Measurements from ENCODE around the gene FOXP2.

FOXP2 gene

DNA sequence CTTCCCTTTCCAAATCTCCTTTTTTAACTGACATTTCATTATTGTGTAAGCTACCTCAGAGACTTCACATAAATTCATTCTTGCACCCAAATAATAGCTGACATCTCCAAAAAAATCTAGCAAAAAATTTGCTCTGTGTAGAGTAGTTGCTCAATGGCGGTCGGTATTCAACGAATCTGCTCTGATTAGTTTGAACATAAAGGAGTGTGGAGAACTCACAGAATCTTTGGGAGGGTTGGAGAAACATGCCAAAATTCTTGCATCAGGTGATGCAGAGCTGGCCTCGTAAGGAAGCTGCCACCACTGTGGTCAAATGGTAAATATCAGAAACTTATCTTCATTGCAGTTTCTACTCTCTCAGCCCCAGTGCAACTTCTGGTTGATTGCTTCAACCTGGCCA, 306.1 kb downstream of the FOXP2 start:
- Histone ChIP-seq H3K4me3 (ENCODE audit: low read depth in 1 of 2, low read length in 2 of 2) (no peak overlapping the region), H3K9ac (ENCODE audit: low read depth in 1 of 2, low read length in 2 of 2) (no peak overlapping the region), H3K9me3 (ENCODE audit: control insufficient read depth in 1 of 2, low read length in 2 of 2) (no peaks in the 10 kb centered on the region), H3K4me1 (ENCODE audit: control insufficient read depth in 1 of 2, insufficient read depth in 2 of 2, low read length in 2 of 2) (no peaks in the 10 kb centered on the region), H3K27ac (ENCODE audit: low read depth, low read length) (no peak overlapping the region), H3K27me3 (ENCODE audit: control insufficient read depth in 1 of 2, insufficient read depth in 2 of 2, low read length in 2 of 2) (no peaks in the 10 kb centered on the region), H3K36me3 (ENCODE audit: control insufficient read depth in 1 of 2, insufficient read depth in 2 of 2, low read length in 2 of 2) (no peaks in the 10 kb centered on the region)

DNA sequence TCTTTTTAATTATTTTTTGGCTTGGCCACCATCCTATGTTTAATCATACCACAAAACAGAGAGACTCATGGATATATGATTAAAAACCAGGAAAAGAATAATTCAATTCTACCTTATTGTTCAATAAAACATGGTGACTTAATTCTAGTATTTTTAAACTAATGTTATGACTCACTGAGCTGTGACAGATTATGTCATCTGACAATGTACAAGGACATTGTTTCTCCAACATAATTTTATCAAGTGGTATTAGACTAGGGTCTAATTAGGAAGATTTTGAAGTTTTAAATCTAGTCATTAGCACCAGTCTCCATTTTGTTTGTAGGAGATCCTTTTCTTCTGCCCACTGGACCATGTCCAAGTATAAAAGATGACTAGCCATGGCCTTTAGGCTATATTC, 307.9 kb downstream of the FOXP2 start:
- no peak overlapping the region for H3K4me3 ChIP-seq (ENCODE audit: low read depth in 1 of 2, low read length in 2 of 2)

DNA sequence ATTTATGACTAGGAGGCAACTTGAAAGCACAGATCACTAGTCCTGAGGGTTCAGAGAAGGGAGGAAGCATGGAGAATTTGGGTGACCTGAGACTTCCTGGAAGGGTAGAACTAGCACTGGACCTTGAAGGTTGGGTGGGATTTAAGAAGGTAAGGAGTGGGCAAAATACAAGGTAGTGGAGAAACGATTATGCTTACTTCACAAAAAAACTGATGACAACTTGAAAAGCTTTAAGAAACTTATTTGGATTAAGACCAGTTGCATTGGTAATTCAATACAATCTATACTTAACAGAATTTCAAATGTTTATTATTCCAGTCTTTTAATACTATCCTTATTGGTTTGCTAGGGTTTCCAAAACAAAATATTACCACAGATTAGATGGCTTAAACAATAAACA, 308.7 kb downstream of the FOXP2 start:
- H3K9ac ChIP-seq (ENCODE audit: low read depth in 1 of 2, low read length in 2 of 2) = no peak overlapping the region
- H3K4me1 ChIP-seq (ENCODE audit: control insufficient read depth in 1 of 2, insufficient read depth in 2 of 2, low read length in 2 of 2) = no peaks in the 10 kb centered on the region
- no peaks in the 10 kb centered on the region for H3K36me3 ChIP-seq (ENCODE audit: control insufficient read depth in 1 of 2, insufficient read depth in 2 of 2, low read length in 2 of 2)
- H3K4me3 ChIP-seq (ENCODE audit: low read depth in 1 of 2, low read length in 2 of 2) = no peak overlapping the region
- no peaks in the 10 kb centered on the region for H3K27me3 ChIP-seq (ENCODE audit: control insufficient read depth in 1 of 2, insufficient read depth in 2 of 2, low read length in 2 of 2)
- no peak overlapping the region for H3K27ac ChIP-seq (ENCODE audit: low read depth, low read length)
- no peaks in the 10 kb centered on the region for H3K9me3 ChIP-seq (ENCODE audit: control insufficient read depth in 1 of 2, low read length in 2 of 2)

More for the DNA sequence above, 307.9 kb downstream of the FOXP2 start:
- no peaks in the 10 kb centered on the region for H3K27me3 ChIP-seq (ENCODE audit: control insufficient read depth in 1 of 2, insufficient read depth in 2 of 2, low read length in 2 of 2)
- no peaks in the 10 kb centered on the region for H3K36me3 ChIP-seq (ENCODE audit: control insufficient read depth in 1 of 2, insufficient read depth in 2 of 2, low read length in 2 of 2)
- no peak overlapping the region for H3K27ac ChIP-seq (ENCODE audit: low read depth, low read length)
- no peaks in the 10 kb centered on the region for H3K4me1 ChIP-seq (ENCODE audit: control insufficient read depth in 1 of 2, insufficient read depth in 2 of 2, low read length in 2 of 2)
- H3K9me3 ChIP-seq (ENCODE audit: control insufficient read depth in 1 of 2, low read length in 2 of 2) = no peaks in the 10 kb centered on the region
- no peak overlapping the region for H3K9ac ChIP-seq (ENCODE audit: low read depth in 1 of 2, low read length in 2 of 2)

DNA sequence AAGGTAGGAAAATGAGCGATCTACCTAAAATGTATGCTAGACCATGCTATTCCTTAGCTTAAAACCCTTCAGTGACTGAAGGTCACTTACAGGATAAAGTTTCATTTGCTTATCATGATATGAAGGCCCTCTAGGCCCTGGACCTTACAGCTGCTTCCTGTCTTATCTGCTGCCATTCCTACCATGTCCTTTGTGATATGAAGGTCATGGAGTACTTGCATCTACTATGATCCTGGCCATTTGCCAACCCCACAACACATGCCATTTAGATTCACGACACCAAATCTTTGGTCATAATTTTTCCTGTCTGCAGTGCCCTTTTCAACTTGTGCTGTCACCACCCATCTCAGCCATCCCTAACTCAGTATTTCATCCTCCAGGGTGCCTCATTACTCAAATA, 325.5 kb downstream of the FOXP2 start:
- no peak overlapping the region for H3K27ac ChIP-seq (ENCODE audit: low read depth, low read length)
- no peaks in the 10 kb centered on the region for H3K9me3 ChIP-seq (ENCODE audit: control insufficient read depth in 1 of 2, low read length in 2 of 2)
- no peaks in the 10 kb centered on the region for H3K27me3 ChIP-seq (ENCODE audit: control insufficient read depth in 1 of 2, insufficient read depth in 2 of 2, low read length in 2 of 2)

DNA sequence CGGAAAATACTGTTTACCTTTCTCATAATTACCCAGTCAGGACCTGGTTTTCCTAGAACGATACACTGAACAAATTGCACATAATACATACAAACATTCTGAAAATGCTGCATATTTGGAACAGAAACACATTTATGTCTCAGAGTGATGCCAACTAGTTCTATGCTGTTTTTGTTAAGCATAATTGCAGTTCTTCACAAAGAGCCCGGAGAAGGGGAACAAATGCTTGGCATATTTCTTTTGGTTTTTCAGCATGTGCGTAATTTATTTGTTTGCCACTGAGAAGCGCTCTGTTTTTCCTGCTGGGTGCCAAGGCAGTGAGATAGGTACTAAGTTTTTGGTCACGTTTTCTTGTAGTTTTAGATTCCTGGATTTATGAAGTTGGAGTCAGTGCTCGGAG, 326.3 kb downstream of the FOXP2 start:
- H3K27me3 ChIP-seq (ENCODE audit: control insufficient read depth in 1 of 2, insufficient read depth in 2 of 2, low read length in 2 of 2) = no peaks in the 10 kb centered on the region
- no peak overlapping the region for H3K4me3 ChIP-seq (ENCODE audit: low read depth in 1 of 2, low read length in 2 of 2)
- no peaks in the 10 kb centered on the region for H3K9me3 ChIP-seq (ENCODE audit: control insufficient read depth in 1 of 2, low read length in 2 of 2)
- no peaks in the 10 kb centered on the region for H3K4me1 ChIP-seq (ENCODE audit: control insufficient read depth in 1 of 2, insufficient read depth in 2 of 2, low read length in 2 of 2)
- no peak overlapping the region for H3K9ac ChIP-seq (ENCODE audit: low read depth in 1 of 2, low read length in 2 of 2)
- H3K27ac ChIP-seq (ENCODE audit: low read depth, low read length) = no peak overlapping the region
- no peaks in the 10 kb centered on the region for H3K36me3 ChIP-seq (ENCODE audit: control insufficient read depth in 1 of 2, insufficient read depth in 2 of 2, low read length in 2 of 2)

More for the DNA sequence above, 325.5 kb downstream of the FOXP2 start:
- Histone ChIP-seq H3K9ac (ENCODE audit: low read depth in 1 of 2, low read length in 2 of 2) (no peak overlapping the region), H3K4me1 (ENCODE audit: control insufficient read depth in 1 of 2, insufficient read depth in 2 of 2, low read length in 2 of 2) (no peaks in the 10 kb centered on the region), H3K36me3 (ENCODE audit: control insufficient read depth in 1 of 2, insufficient read depth in 2 of 2, low read length in 2 of 2) (no peaks in the 10 kb centered on the region), H3K4me3 (ENCODE audit: low read depth in 1 of 2, low read length in 2 of 2) (no peak overlapping the region)

DNA sequence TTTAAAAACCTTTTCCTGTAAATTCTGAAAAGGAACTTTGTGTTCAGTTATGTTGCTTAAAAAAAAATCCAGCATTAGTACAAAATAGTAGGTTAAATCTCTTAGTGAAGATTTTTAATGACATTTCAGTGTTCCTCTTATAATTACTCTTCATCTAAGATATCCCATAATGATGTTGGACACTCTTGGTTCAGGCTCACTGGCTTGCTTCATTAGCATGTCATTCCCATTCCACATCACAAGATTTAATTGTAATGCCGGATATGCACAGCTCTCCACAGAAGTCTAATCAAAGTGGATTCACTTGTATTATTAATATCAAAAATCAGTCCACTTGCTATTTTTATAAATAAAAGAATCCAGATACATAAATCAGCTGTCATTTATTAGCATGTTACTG, 327.3 kb downstream of the FOXP2 start:
- Histone ChIP-seq H3K27me3 (ENCODE audit: control insufficient read depth in 1 of 2, insufficient read depth in 2 of 2, low read length in 2 of 2) (no peaks in the 10 kb centered on the region), H3K4me1 (ENCODE audit: control insufficient read depth in 1 of 2, insufficient read depth in 2 of 2, low read length in 2 of 2) (no peaks in the 10 kb centered on the region), H3K27ac (ENCODE audit: low read depth, low read length) (no peak overlapping the region), H3K4me3 (ENCODE audit: low read depth in 1 of 2, low read length in 2 of 2) (no peak overlapping the region), H3K36me3 (ENCODE audit: control insufficient read depth in 1 of 2, insufficient read depth in 2 of 2, low read length in 2 of 2) (no peaks in the 10 kb centered on the region), H3K9me3 (ENCODE audit: control insufficient read depth in 1 of 2, low read length in 2 of 2) (no peaks in the 10 kb centered on the region), H3K9ac (ENCODE audit: low read depth in 1 of 2, low read length in 2 of 2) (no peak overlapping the region)
